Measurements from ENCODE around the gene NXF1.
"Not testable (repeated sequence)": the region's sequence is repeated elsewhere in the genome, so short reads cannot be mapped to it uniquely, and the experiment has no call there.

Gene NXF1

DNA sequence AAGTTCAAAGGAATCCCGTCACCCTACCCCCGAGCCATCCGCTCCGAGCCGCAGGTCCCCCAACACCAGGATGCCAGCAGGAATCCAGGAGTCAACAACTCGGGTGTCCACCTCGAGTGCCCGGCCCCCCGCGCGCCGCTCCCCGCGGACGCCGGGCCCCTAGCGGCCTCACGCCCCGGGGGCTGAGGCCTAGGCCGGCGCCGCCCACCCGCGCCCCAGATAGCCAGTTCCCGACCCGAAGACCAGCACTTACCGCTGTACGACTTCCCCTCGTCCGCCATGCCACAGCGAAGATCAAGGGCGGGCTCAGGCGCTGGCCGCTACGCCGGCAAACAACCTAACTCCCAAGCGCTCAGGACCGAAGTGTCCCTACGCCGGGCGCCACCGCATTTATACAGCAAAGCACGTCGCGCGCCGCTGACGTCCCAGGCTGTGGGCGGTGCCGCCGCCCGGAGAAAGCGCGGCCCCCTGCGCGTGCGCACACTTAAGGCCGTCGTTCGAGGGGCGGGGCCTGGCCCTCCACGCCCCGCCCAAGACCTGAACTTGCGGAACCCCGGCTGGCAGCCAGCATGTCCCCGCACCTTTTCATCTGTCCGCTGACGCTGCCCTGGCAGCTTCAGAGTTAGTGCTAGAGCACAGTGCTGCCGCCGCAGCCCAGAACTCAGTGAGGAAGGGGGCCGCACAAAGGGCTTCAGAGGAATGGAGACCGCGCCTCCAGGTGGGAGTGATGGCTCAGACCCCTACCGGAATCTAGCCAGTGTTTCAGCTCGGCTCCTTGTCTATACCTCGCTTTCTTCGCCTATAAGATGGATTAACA, at the start of gene NXF1:
TSS of gene NXF1 (minus strand) at position 365 of the 817 bp plus-strand sequence. CDS start at position 281, 84 bp downstream.
- DNase-seq, result peak; percentile 98

DNA sequence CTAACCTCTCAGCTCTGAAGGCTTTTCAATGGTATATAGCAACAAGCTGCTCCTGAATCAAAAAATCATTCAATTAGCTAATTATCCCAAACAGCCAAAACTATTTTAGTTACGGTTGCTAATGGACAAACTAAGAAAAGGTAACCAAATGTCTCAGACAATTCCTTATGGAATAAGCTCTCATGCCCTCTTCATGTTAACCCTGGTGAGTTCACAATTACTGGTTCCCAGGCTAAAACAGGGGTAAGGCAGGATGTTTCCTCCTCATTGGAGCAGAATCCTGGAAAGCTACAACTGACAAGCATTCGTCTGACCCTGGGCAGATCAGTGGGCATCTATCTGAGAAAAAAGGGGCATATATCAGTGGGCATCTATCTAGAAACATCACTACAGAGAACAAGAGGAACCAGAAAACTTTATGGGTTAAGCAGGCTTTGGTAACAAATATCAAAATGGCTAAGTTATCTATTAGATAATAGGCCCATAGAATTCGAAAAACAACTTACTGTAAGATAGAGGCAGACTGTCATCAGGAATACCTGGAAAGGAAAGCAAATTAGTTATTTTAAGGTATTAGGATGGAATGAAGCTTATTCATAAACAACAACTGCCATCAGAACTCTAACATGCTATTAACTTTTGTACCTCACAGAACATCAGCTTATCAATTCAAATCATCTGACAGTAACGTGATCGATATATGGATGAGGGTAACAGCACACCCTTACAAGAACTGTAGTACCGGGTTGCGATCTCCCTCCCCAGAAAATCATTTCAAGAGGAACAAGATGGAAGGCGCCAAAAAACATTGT, 49.0 kb upstream of the NXF1 start:
- DNase-seq, result no peak

DNA sequence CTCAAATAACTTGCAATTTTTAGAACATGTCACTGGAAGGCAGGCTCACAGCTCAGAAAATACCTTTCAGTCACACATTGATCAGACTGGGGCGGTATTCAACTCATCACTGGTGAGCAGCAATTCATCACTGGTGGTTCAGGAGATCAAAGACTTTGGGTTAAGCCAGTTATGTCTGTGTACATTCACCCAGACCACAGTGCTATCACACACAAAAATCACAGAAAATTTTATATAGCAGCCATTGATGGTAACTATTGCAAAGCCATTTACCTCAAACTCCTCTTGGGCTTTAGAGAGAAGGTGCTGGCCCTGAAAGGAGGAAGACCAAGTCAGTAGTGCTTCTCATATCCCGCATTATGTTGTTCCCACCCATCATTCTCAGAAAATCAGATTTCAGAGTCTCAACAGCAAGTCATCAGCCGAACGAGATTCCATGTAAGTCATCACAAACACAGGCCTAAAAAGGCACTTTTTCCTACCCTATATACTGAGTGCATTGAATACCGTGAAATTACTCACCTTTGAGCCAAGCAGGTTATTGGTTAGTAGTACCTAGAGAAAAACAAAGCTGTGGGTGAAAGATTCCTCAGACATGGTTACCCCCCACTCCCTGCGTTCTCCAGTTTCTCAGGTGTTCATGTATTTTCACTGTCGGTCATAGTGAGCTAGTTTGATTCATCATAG, 48.2 kb upstream of the NXF1 start:
- no peak for DNase-seq

DNA sequence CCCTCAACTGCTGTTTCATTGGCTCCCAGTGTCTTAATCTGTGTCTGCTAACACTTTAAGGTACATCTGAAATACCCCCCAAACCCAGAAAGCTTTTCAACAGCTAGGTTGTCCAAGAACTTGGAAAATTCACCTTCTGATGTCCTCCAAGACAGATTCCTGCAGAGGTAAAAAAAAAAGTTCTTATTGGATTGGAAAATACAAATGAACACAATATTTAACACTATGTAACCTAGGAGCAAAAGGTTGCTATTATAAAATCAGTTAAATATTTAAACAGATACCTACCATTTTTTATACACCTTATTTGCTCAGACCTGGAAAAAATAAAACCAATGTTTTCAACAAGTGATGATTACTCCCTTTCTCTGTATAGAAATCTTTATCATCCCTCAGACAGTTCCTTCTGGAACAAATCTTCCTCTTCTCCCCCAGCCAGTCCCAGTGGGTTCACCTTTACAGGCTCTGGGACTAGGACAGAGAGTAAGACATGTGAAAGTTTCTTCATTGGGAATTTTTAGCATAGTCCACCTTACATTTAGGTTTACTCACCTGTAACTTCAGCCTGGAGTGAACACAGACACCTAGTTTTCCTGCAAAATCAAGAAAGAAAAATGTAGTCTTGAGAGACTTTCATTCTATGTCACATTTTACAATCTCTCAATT, 47.4 kb upstream of the NXF1 start:
- DNase-seq, result no peak

DNA sequence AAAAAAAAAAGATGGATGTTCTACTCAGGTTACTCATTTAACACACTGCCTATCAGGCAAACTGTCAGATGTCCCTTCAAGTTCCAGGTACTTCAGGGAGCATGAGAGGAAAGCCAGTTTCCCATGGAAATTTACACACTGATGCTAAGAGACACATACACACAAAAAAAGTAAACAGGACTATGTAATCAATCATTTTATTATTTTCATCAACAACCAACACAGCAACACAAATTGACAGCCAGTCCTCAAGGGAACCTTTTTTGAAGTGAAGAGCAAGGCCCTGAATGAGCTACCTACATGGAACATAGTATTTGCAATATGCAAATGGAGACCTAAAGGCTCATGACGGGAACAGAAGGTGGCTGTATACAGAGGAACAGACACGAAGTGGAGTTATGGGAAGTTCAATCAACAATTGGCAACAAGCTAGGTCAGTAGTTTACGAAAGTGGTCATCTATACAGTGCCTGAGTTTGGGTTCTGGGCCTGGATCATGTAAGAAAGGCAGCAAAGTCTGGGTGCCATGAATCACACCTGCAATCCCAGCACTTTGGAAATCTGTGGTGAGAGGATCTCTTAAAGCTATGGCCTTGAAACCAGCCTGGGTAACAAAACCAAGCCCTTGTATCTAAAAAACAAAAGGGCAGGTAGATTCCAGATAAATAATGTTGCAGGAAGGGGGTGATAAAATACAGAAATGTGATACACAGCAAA, 46.7 kb upstream of the NXF1 start:
- no peak for DNase-seq

DNA sequence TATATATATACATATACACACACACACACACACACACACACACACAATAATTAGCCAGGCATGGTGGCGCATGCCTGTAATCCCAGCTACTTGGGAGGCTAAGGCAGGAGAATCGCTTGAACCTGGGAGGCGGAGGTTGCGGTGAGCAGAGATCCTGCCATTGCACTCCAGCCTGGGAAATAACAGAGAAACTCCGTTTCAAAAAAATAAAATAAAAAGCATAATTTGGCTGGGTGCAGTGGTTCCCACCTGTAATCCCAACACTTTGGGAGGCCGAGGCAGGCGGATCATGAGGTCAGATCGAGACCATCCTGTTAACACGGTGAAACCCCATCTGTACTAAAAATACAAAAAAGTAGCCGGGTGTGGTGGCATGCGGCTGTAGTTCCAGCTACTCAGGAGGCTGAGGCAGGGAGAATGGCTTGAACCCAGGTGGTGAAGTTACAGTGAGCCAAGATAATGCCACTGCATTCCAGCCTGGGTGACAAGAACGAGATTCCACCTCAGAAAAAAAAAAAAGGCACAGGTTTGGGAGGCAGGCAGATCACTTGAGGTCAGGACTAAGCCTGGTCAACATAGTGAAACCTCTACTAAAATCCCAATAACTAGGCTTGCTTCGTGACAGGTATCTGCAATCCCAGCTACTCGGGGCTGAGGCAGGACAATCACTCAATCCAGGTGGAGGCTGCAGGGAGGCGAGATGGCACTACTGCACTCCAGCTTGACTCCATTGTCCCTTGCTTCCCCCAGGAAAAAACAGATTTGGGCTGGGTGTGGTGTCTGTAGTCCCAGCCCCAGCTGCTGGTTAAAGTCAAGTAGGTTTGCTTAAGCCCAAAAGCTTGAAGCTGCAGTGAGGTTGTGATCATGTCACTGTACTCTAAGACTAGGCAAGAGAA, 45.9 kb upstream of the NXF1 start:
- DNase-seq, result no peak

DNA sequence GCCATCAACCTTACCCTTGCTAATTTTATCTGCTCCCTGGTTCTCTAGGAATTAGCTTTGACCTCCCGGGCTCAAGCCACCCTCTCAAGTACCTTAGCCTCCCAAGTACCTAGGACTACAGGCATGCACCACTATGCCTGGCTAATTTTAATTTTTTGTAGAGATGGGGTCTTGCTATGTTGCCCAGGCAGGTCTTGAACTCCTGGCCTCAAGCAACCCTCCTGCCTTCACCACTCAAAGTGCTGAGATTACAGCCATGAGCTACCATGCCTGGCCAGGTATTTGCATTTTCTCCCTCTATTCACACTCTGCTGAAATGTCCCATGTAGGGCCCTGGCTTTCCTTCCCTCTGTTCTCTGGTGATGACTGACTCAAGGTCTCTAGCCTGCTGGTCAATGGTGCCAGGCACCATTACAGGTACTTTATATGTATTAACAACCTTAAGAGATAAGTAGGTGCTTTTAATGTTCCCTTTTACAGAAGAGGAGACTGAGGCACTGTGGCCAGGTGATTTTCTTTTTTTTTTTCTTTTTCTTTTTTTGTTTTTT, 42.6 kb upstream of the NXF1 start:
- DNase-seq, result no peak

DNA sequence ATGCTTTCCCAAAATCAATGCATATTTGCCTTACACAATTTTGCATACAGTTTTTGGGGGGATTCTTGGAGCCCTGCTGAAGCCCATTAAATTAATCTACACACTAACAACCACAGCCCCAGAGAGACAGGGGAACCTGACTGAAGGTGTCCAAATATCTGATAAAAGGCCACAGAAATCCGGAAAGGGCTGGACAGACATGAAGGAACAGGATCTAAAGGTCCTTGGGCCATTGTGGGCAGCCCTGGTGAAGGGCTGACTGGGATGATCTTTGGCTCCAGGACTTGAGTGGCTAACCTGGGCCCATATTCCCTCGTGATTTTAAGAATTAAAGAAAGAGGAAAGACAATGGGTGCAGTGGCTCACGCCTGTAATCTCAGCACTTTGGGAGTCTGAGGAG, 40.9 kb upstream of the NXF1 start:
- DNase-seq, result no peak

DNA sequence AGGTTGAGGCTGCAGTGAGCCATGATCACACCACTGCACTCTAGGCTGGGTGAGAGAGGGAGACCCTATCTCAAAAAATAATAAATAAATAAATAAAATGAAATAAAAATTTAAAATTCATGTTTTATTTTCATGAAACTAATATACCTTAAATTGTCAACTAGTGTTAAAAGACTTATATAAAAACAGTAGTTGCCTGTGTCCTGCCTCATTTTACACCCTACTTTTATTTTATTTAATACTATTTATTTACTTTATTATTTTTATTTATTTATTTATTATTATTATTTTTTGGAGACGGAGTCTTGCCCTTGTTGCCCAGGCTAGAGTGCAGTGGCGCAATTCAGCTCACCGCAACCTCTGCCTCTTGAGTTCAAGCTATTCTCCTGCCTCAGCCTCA, 38.9 kb upstream of the NXF1 start:
- DNase-seq, result no peak

DNA sequence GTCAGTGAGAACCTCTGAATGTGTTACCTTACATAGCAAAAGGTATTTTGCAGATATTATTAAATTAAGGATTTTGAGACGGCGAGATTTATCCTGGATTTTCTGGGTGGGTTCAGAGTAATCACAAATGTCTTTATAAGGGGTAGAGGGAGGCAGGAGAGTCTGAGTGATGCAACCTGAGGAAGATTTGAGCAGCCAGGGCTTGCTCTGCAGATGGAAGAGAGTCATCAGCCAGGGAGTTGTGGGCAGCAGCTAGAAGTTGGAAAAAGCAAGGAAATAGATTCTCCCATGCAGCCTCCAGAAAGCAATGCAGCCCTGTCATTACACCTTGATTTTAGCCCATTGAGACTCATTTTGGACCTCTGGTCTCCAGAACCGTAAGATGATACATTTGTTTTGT, 38.2 kb upstream of the NXF1 start:
- no peak for DNase-seq

DNA sequence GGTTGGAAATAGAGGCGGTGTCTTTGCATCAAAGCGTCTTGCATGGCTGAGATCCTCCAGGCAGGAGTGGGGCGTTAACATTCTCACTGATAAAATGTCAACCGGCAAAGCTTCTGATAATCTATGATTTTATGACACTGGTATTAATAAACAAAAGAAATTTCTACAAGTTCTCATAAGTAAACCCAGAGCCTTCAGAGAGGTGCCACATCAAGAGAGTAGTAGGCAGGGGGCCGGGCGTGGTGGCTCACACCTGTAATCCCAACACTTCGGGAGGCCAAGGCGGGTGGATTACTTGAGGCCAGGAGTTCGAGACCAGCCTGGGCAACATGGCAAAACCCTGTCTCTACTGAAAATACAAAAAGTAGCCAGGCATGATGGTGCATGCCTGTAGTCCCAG, 37.7 kb upstream of the NXF1 start:
- DNase-seq, result not testable (repeated sequence)

DNA sequence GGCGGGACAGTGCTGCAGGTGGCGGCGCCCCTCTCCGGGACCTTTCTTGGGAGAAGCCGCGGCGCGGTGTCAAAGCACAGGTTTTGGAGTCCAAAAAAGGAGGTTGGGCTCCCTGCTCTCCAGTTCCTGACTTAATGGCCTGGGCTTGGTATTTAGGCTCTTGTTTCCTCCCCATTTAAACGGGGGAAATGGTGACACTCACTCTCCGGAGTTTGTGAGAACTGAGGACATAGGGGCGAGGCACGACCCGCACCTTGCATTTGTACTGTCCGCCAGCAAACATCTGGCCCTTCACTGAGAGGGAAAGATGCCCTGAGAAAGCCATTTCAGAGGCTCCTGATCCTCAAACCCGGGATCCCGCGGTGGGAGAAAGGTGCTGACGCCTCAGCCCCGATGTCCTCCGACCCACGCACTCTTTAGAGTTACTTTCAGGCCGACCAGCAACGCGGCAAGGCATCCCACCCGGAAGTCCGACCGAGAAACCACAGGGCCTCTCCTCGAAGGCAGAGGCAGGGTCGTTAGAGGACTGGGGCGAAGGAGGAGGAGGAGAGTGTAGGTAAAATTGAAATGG, 37.0 kb upstream of the NXF1 start:
- DNase-seq, result no peak

DNA sequence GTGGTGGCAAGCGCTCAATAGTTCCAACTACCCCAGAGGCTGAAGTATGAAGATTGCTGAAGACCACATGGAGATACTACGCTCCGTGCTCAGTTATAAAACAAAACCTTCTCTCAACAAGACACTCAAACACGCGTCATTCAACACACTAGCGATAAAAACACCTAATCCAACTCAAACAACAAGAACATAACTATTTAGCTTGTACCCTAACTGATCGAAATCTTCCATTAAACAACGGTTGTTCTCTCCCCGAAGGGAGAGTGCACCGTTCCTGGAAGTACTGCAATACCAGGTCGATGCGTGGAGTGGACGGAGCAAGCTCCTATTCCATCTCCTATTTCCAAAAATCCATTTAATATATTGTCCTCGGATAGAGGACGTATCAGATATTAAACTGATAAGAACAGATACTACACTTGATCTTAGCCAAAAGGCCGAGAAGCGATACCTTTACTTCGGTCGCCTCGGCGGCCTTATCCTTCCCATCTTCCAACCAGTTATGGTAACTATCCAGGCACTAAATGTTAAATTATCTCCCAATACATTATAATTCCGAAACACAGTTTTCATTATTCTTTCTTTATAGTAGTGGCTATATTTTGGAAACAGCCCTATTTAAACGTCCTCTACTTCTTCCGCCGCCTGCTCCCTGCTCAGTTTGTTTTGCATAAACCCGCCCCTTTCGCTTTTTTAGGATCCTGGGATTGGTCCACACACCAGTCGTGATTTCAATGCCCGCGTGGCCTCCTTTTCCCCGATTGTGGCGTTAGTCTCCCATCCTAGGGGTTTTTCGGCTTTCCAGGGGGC, 36.3 kb upstream of the NXF1 start:
- peak; percentile 93 for DNase-seq

DNA sequence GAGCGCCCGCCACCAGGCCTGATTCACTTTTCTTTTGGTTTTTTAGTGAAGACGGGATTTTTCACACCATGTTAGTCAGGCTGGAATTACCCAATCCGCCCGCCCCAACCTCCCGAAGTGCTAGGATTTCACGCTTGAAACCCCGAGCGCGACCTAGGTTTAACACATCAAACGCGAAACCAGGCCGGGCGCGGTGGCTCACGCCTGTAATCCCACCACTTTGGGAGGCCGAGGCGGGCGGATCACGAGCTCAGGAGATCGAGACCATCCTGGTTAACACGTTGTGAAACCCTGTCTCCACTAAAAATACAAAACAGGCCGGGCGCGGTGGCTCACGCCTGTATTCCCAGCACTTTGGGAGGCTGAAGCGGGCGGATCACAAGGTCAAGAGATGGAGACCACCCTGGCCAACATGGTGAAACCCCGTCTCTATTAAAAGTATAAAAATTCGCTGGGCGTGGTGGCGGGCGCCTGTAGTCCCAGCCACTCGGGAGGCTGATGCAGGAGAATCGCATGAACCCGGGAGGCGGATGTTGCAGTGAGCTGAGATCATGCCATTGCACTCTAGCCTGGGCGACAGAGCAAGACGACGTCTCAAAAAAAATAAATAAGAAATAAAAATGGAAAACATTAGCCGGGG, 35.6 kb upstream of the NXF1 start:
- DNase-seq, result peak; percentile 71

DNA sequence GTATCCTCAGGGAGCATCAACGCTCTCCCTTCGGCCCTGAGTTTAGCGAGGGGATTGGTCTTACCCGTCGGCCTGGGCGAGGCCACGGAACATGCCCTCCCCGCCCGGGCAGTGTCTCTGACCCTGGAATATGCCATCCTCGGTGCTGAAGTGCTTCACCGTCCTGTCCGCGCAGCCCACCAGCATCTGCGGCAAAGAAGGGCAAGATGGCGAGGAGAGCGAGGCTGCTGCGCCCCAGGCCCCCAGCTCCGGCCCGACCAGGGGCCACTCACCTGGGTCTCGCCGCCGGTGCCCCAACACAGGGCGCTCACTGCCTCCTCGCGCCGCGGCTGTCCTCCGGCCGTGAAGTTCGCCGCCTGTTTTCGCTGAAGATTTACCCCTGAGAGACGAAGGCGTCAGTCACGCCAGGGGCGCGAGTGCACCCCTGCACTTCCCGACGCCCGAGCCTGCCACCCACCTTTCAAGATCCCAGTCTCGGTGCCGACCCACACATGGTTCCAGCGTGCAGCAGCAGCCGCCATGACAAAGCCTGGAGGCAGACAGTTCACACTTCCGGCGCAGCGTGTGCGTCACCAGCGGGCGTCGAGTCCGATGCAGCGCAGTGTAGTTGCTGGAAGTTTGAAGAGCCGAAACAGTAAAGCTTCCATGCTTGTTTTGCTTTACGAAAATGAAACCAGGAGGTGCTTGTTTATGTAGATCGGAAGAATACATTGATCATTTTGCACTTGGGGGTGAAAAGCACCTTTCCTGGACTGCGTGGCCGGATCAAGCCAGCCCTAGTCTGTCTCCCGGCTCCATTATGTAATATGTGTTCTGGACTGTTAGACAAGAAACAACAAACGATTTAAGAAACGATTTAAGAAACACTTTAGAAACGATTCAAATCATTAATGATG, 34.1 kb upstream of the NXF1 start, which contains the start of gene WDR74:
TSS of gene WDR74 (minus strand) at position 541 of the 896 bp plus-strand sequence. CDS start at position 521, 20 bp downstream.
- DNase-seq, result peak; percentile 96

DNA sequence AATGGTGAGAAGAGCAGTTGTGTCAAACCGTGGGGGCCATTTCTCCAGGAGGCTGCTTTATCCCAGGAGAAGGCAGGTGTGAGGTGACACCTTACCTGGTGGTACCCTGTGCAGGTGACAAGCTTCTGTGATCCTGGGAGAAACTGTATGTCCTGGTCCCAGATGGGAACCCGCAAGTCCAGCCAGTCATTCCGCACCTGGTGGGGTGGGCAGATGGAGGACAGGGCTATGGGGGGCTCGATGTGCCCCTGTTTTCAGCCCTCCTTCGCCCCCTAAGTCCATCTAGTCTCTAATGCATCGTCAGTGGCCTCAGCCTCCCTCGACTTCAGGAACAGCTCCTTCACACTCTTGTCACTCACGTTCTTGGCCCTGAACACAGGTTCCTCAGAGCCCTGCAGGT, 30.1 kb upstream of the NXF1 start:
- DNase-seq, result no peak

DNA sequence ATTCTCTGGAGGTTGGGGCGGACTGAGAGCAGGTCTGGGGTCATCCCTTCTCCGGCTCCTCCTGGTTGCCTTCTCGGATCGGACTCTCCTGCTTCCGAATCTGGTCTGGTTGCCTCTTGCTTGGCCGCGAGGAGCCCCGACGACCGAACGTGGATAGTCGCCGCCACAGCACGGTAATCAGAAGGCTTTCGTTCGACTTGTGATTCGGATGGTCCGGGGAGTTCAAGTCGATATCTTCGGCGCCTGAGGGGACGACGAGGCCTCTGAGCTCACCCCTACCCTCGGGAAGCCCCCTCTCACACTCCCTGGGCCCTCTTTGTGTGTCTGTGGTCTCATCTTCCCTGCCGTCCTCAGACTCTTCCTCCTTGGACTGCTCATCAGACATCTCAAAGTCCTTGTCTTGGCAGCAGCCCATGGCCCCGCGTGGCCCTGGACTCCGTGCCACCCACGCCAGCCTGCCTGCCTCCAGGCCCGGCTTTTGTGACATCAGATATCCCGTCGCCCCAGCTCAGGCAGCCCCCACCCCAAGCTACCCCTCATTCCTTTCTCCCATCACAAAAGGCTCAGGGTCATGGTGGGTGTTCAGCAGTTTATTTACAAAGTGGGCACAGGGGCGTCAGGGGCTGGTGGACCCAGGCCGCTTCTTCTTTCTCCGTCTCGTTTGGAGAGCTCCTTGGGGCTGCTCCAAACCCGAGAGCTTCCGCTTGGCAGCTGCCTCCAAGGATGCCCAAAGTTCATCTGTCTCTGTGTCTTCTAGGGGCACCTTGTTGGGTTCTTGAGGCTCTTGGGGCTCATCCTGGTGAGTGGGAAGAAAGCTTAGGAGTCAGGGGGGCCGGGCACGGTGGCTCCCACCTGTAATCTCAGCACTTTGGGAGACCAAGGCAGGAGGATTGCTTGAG, 27.3 kb upstream of the NXF1 start, which contains the start of gene TEX54:
TSS of gene TEX54 (minus strand) at position 506 of the 899 bp plus-strand sequence.
- no peak for DNase-seq

All from right forelimb (tissue), 1 donor.